HG03045 (cell line): ENCODE results near the gene FBLL1.
"Not testable (repeated sequence)": the region's sequence is repeated elsewhere in the genome, so short reads cannot be mapped to it uniquely, and the experiment has no call there.

Experiments
- ATAC-seq: cut with Tn5 transposase; IDR thresholded peaks from one replicate; pipeline ENCODE4 v1.9.1; 2021; ENCODE audit warnings: mild to moderate bottlenecking, moderate library complexity; ENCODE audit not compliant: unreplicated experiment

The FBLL1 gene

DNA sequence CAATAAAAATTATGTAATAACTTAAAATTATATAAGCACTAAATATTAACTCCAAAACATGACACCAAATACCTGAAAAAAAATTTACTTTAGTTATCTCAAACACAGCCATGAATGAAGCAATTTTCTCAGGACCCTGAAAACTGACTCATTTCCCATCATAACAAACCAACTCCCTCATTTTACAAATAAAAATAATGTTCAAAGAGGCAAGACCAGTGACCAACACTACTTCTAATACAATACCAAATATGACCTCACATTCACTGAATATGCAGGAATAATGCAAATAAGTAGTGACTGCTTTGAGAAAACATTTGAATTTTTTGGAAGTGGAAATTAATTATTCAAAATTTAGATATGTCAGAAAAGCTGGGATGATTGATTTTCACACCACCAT is 21.6 kb downstream of the FBLL1 start:
- no peak for ATAC-seq

DNA sequence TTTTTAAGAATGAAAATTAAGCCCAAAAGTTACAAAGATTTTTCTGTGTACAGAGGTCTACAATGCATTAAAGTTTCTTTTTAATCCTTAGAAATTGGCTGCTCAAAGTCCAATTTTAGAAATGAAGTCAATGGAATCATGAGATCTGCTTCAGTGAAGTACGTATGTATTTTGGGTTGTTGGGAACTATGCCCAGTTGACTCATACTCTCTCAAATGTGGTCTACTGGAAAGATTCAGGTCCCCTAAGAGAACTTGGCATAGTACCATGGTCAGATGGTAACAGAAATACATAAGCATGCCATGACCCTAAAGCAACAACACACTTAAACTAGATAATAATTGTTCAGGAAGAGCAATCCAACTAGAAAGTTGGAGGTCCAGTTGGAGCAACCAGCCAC is 23.0 kb downstream of the FBLL1 start:
- ATAC-seq = no peak

DNA sequence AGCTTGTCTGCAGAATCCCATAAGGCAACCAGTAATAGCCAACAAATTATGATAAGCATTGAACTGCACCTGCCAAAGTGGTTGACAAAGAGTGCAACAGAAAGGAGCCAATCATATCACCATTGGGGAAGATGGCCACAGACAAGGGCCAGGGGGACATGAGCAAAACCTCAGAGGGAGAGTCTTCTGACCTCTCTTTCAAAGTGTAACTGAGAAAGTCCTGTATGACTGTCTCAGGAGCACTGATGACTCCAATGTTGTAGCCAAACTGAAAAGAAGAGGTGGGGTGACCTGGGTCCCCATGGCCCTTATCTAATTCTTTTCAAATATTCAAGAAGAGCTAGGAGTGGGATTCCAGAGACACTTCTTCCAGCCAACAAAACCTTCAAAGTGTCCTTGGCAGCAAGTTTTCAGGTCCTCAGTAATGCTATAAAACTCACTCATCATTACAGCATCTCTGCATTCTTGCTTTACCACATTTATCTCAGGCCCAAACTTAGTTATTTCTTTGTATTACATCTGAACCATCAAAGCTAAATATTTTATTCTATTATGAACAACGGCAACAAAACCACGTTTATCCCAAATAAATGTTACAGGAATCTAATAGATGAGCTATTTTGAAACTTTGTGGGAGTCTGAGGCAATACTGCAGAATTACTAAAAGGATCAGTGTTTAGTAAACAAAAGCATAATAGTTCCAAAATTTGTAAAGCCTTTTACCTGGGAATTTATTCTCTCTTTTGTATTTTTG is 24.4 kb downstream of the FBLL1 start:
- peak; percentile 52 for ATAC-seq

DNA sequence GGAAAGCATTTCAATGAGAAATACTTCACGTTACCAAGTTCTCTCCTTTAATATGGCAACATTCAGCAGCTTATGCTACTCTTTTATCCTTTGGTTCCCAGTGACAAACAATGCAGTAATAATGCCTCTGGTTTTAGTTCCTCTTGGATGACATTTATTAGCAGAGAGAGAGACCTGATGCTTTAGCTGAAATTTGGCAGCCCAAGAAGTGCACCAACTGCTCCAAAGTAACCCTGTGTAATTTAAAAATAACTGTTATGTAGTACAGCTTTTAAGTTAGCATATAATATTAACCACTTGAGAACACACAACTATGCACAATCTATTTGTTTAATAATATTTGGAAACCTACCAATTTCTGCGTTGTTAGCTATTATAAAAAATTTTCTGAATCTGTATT is 28.3 kb downstream of the FBLL1 start:
- no peak for ATAC-seq

DNA sequence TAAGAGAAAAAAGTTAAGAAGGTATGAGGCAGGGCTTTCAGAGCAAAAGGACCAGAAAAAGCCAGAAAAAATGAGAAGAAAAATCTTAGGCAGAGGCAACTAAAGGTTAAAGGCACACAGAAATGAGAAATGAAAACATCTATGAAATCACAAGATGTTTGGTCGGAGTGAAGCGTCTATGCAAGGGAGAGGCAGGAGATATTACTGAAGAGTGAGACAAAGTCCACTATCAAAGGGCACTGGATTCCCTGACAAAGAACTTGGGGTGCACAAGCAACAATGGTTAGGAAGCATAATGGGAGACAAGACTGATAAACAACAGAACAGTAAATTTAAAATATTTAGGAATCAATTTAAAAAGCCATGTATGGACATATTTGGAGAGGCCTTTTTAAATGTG is 33.2 kb downstream of the FBLL1 start:
- ATAC-seq = no peak

DNA sequence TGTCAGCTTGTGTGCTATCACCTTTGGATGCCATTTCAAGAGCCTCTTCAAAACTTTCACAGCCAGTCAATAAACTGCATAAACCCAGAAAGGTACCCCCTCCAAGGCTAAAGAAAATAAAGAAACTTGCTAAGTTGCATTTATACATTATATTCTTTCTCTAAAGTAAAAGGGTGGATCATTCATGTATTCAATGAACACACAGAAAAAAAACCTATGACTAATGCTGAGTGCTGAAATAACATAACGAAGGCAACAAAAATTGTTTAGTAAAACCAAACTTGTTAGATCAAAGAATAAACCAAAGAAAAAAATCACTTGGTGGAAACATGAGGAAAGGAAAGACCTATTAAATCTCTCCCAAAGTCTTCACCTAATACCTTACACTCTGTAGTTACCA is 34.9 kb downstream of the FBLL1 start:
- ATAC-seq = no peak

DNA sequence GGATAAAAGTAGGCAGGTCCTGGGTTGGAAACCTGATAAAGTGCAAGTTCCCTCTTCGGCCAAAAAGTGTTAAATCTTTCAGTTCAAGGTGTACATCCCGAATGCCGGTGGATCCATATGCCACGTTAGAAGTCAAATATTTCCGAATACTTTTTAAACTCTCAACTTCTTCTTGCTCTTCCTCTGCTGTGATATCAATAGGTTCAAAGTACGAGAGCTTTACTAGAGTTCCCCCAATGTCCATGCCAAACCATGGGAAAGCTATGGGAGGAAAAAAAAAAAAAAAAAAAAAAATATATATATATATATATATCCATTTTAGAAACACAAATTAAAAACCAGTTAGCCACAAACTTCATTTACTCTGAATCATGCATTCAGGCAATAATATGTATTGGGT is 39.6 kb downstream of the FBLL1 start:
- ATAC-seq = no peak

DNA sequence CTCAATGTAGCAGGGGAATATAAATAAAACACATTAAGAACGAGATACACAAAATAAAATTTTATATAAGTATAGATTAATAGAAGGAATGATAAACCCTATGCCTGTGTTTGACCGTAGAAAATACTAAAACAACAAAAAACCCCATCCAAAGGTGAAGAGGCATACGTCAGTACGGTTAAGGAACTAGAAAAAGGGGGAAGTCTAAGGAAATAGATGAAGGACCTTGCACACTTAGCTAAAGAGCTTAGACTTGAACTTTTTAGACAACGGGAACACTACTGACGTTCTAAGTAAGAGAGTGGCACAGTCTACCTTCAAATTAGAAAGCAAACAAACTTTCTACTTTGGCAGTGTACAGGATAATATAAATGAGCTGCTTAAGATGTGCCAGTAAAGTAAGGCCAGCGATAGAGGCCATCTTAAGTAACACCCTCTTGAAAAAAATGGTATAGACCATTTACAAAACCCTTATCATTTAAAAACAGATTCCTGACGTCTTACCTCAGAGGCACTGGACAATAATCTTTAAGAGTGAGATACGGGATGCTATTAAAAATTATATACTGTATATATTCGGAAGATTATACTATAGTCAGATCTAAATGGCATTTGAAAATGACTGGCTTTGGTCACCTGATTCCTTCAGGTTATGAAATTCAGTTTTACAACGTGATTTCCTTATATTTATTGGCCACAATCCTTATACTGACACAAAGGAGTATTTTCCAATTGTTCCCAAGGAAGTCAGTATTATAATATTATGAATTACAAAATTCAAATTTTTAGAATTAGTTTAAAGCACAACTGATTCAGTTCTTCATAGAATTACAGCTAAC is 41.6 kb downstream of the FBLL1 start:
- ATAC-seq = no peak

DNA sequence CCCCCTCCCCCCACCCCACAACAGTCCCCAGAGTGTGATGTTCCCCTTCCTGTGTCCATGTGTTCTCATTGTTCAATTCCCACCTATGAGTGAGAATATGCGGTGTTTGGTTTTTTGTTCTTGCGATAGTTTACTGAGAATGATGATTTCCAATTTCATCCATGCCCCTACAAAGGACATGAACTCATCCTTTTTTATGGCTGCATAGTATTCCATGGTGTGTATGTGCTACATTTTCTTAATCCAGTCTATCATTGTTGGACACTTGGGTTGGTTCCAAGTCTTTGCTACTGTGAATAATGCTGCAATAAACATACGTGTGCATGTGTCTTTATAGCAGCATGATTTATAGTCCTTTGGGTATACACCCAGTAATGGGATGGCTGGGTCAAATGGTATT is 44.6 kb downstream of the FBLL1 start:
- not testable (repeated sequence) for ATAC-seq

DNA sequence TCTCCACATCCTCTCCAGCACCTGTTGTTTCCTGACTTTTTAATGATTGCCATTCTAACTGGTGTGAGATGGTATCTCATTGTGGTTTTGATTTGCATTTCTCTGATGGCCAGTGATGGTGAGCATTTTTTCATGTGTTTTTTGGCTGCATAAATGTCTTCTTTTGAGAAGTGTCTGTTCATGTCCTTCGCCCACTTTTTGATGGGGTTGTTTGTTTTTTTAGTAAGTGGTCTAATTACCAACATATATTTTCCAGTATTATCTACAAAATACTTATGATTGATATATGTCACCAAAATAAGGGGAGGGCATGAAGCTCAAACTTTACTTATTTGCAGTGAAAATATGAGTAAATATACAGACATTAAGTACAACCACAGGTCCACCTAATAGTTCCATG is 45.1 kb downstream of the FBLL1 start:
- not testable (repeated sequence) for ATAC-seq

DNA sequence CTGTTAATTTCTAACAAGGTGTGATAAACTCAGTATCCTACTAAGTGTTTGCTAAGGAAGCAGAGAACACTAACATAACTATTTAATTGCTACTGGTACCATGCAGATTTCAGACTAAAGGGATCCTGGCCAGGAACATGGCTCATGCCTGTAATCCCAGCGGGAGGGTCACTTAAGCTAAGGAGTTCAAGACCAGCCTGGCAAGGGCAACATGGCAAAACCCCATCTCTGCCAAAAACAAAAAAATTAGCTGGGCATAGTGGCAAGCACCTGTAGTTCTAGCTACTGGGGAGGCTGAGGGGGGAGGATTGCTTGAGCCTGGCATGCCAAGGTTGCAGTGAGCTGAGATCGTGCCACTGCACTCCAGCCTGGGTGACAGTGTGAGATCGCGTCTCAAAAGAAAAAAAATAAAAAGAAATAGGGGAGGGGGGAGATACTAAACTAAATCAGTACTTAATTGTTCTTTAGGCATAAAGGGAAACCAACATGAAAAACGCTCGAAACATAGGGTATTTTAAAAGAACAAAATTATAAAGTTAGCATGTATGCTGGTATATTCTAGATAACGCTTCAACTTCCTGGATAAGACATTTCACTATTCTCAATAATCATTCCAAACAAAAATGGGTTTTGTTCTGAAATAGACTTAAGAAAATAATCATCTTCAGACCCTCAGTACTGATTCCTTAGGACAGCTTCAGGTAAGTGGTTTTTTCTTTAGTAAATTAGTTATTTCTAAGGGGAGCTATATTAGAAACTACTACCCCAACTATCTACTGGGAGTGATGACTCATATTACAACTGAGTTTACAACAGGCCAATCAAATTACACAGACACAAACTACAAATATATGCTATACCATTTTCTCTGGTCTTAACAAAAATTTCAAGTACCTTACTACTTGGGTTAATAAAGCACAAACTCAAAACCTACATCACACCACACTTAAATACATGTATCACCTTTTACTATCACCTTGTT is 46.6 kb downstream of the FBLL1 start:
- ATAC-seq = no peak

DNA sequence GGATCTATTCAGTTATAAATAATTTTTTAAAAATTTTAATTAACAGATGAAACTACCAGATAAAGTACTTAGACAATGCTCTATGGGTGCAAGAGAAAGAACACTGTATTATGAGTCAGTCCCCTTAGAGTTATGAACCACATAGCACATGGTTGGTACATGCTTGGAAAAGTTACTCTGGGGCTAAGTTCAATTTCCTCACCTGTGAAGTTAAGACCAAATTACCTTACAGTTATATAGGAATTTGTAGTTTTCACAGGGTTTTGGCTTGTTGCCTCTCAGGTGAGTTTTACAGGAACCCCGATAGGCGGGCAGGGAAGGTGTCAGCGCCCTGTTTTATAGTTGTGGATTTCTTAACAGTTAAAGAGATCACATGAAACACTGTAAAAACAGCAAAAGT is 48.9 kb downstream of the FBLL1 start:
- no peak for ATAC-seq

DNA sequence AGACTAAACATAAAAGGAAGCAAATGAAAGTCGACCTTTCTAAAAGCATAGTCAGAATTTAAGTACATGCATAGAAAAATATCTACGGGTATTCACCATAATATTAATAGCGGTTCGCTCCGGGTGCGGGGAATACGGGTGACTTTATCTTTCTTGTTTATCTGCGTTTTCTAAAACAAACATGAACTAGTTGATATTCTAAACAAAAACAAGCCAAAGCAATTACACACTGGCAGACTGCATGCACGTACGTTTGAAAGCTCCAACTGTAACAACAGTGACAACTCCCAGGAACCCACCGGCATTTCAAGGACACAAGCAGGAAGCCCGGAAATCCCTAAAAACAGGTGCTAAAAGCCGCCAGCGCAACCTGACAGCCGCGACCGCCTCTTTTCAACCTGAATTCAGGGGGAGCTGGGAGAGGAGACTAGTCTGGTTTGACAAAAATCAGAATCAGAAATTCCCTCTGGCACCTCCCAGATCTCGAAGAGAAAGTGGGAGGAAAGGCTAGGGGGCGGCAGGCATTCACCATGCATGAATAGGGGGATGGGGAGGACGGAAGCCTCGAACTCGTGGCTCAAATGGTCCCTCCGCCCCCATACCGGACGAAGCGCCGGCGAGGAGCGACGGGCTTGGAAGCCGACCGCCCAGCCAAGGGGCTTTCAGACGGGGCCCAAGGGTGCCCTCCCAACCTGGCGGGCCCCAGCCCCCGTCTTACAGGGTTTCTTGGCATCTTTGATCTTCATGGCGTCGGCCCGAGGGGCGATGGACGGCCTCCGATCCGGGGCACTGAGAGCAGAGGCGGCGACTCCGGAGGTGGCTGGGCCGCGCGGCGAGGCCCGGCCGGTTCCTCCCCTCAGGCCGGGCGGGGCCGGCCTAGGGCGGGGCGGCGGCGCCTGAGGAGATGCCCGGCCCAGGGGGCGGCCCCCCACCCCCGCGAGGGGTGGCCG is 49.7 kb downstream of the FBLL1 start, which contains the start of gene PANK3:
Gene PANK3 (minus strand): TSS at position 831 of the 950 bp plus-strand sequence. CDS start 85 bp downstream, at position 746.
- peak; percentile 73 for ATAC-seq

DNA sequence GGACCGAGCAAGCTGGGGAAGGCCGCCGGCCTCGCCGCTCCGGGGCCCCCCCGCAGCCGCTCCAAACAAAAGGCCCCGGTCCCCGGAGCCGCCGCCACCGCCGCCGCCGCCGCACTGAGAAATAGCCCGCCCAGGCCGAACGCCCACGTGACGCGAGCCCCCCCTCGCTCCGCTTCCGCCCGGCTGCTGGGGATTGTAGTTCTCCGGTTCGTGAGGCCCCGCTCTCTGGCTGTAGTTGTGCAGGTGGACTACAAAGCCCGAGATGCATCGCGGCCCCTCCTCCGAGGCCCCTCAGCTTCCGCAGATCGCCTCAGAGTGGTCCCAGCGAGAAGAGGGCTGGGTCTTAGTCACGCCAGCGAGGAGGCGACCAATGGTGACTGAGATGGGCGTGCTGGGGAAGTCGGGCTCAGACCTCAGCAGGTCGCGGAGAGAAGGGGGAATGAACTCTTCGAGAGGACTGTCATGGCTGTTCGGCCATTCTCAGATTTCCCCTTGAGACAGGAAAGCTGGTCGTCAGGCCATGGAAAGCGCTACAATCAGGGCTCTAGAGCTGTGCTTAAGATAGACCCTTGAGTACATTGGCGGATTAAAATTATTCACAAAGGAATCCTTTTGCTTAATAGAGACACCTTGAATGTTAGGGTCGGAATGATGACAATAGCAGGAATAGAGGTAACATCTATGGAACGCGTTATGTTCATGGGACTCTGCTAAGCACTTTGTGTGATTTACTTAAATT is 50.6 kb downstream of the FBLL1 start:
- peak; percentile 97 for ATAC-seq

DNA sequence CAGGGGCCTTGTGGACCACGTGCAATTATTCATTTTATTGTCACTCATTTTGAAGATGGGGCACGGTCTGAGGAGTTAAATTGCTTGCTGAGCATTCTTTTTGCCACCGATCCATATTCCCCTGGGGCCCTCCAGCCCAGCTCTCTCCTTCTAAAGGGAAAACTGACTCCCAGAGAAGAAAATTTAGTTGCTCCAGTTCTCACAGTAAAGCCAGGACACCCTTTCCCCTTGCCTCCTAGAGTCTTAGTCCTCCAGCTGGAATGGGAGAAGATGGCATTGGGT is 51.1 kb downstream of the FBLL1 start:
- no peak for ATAC-seq
